AG04450 (cell line): ENCODE measurements around the gene BSN. TPM values are rescaled to one million over a fixed set of nuclear protein-coding genes. Genes with fewer than 3 reads are reported as not detected.

Experiments used
- CTCF ChIA-PET: fragments of 300-600, 350-600 bp; formaldehyde crosslinking; extraction: SDS; loops from one replicate; lab custom pipeline; 2022; ENCODE audit warnings: antibody characterized with exemption, inconsistent platforms; lab: Charles Lee
- POLR2A ChIA-PET: fragments of 350-600 bp; formaldehyde crosslinking; extraction: SDS; loops from one replicate; lab custom pipeline; 2021; ENCODE audit warnings: antibody characterized with exemption, inconsistent platforms; lab: Yijun Ruan, JAX
- DNase-seq: peaks from one replicate; pipeline ENCODE4 v3.0.0-alpha.2; 2011; ENCODE audit warnings: low read depth, low spot score
- H3K27ac ChIP-seq: one replicate; pipeline ENCODE4 v1.5.1; 2012; ENCODE audit warnings: low read depth, low read length, control low read depth
- H3K27me3 ChIP-seq: one replicate; pipeline ENCODE4 v1.6.0; 2012; ENCODE audit warnings: low read length; ENCODE audit not compliant: control insufficient read depth, insufficient read depth
- H3K4me3 ChIP-seq: 2 replicates; pipeline ENCODE4 v1.5.1; 2011; ENCODE audit warnings: mild to moderate bottlenecking, low read depth, low read length, control low read depth
- H3K9me3 ChIP-seq: 2 replicates; pipeline ENCODE4 v1.5.1; 2012; ENCODE audit warnings: low read length; ENCODE audit not compliant: control insufficient read depth, insufficient read depth
- polyA plus RNA-seq: library from polyadenylated mRNA; depleted of rRNA; stranded (reverse); fragments of >200 nt; gene quantifications from 2 replicates; pipeline ENCODE4 v1.2.3, GENCODE V29; 2011
- TF ChIP-seq, protein P1 (sequence below): IDR thresholded peaks from 2 replicates; pipeline ENCODE4 v1.5.1; 2011; ENCODE audit warnings: low read depth, low read length, control low read depth, inconsistent platforms

The BSN gene
- polyA plus RNA-seq, 1 experiment: not detected

DNA sequence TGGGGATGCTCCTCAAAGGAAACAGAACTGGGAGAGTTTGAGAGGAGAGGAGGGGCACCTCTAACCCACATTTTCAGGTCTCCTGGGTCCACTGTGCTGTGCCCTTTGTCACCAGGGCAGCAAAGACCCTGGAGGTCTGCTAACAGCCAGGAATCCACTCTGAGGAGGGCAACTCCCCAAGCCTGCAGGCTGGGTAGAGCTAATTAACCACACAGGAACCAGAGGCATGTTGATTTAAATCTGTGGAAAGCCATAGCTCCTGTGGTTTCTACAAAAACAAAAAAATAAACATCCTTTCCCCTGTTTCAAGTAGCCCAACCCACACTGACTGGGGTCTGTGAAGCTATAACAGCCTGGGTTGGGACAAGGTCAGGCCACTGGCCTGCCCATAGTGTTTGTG is 2.2 kb upstream of the BSN start:
- H3K27me3 ChIP-seq: peaks cover 32% of the 10 kb centered on the region
- TF ChIP-seq, protein P1, sequence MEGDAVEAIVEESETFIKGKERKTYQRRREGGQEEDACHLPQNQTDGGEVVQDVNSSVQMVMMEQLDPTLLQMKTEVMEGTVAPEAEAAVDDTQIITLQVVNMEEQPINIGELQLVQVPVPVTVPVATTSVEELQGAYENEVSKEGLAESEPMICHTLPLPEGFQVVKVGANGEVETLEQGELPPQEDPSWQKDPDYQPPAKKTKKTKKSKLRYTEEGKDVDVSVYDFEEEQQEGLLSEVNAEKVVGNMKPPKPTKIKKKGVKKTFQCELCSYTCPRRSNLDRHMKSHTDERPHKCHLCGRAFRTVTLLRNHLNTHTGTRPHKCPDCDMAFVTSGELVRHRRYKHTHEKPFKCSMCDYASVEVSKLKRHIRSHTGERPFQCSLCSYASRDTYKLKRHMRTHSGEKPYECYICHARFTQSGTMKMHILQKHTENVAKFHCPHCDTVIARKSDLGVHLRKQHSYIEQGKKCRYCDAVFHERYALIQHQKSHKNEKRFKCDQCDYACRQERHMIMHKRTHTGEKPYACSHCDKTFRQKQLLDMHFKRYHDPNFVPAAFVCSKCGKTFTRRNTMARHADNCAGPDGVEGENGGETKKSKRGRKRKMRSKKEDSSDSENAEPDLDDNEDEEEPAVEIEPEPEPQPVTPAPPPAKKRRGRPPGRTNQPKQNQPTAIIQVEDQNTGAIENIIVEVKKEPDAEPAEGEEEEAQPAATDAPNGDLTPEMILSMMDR: no peak
- ChIA-PET CTCF (interaction anchor here (1.1 to 3.8 kb wide), 2 partner anchors 13 kb away, joined by 4 to 22 read pairs; no protein-coding TSS in a partner anchor), POLR2A (no interaction called here)
- H3K27ac ChIP-seq: no peak overlapping the region
- no peaks in the 10 kb centered on the region for H3K9me3 ChIP-seq
- H3K4me3 ChIP-seq: no peak overlapping the region
- no peak for DNase-seq

- DNase-seq: no peak
- ChIA-PET POLR2A (no interaction called here), CTCF (interaction anchor here (0.8 to 3.8 kb wide), 2 partner anchors 14 to 148 kb away, joined by 3 to 22 read pairs; no protein-coding TSS in a partner anchor)
- TF ChIP-seq, protein P1: no peak
- Histone ChIP-seq H3K27me3 (peaks cover 24% of the 10 kb centered on the region), H3K9me3 (no peaks in the 10 kb centered on the region), H3K27ac (no peak overlapping the region), H3K4me3 (peak overlapping the region; percentile 80)
Measured at GRCh38 chr3:49553324-49553691, 969 bp upstream of the BSN start.

GRCh38 chr3:49554633-49555265 is 472 bp downstream of the BSN start:
- H3K4me3 ChIP-seq: peak overlapping the region; percentile 80
- H3K9me3 ChIP-seq: no peaks in the 10 kb centered on the region
- H3K27ac ChIP-seq: no peak overlapping the region
- DNase-seq: no peak
- H3K27me3 ChIP-seq: peaks cover 18% of the 10 kb centered on the region
- ChIA-PET CTCF (interaction anchor here (3.8 kb wide), 1 partner anchor 15 kb away, joined by 22 read pairs; no protein-coding TSS in a partner anchor), POLR2A (interaction anchor here (0.5 kb wide), 1 partner anchor 27 kb away, joined by 3 read pairs; no protein-coding TSS in a partner anchor)
- TF ChIP-seq, protein P1: no peak

GRCh38 chr3:49556500-49557275 is 2.4 kb downstream of the BSN start:
- DNase-seq: no peak
- Histone ChIP-seq H3K4me3 (no peak overlapping the region), H3K9me3 (no peaks in the 10 kb centered on the region), H3K27ac (no peak overlapping the region), H3K27me3 (peaks cover 22% of the 10 kb centered on the region)
- TF ChIP-seq, protein P1: no peak
- POLR2A ChIA-PET: no interaction called here
- CTCF ChIA-PET: interaction anchor here (1.0 to 1.8 kb wide), 2 partner anchors 17 to 121 kb away, joined by 6 read pairs; no protein-coding TSS in a partner anchor

GRCh38 chr3:49563040-49563578 is 8.8 kb downstream of the BSN start:
- TF ChIP-seq, protein P1: peak; percentile 2; the same call in 1 of the 2 replicates
- Histone ChIP-seq H3K27me3 (peaks cover 9% of the 10 kb centered on the region), H3K9me3 (no peaks in the 10 kb centered on the region), H3K4me3 (no peak overlapping the region), H3K27ac (no peak overlapping the region)
- DNase-seq: no peak
- CTCF ChIA-PET: interaction anchor here (0.5 kb wide), 1 partner anchor 240 kb away, joined by 3 read pairs; the partner anchor contains the start of gene INKA1
- POLR2A ChIA-PET: no interaction called here
